Activated T-helper 1 cell treated with anti-CD3 and anti-CD28 coated beads, Interleukin-2, amount 50 U/mL, for 16 hours (primary cell): Measurements from ENCODE around the gene ARID3C.

ENCODE experiments used
- DNase-seq, 2 donors: peaks; one replicate each; pipeline ENCODE4 v3.0.0-alpha.2; 2020; ENCODE audit warnings: low read depth in 1 of 2, low spot score in 1 of 2

ARID3C gene

DNA sequence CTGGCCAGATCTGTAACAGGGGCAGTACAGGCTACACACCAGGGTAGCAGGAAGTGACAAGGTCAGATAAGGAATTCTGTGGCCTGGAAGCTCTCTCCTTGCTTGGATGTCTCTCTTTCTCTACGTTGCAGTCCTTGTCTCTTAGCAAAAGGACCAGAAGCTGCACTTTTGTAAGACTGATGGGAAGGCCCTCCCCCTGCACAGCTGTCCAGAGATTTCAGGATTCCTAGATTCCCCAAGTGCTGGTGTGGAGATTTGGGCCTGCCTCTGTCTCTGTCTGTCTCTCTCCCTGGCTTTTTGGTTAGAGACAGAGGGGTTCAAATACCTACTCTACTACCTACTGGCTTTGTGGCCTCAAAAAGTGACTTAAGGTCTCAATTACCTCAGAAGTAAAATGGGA is 29.3 kb downstream of the ARID3C start:
- DNase-seq, result no peak

DNA sequence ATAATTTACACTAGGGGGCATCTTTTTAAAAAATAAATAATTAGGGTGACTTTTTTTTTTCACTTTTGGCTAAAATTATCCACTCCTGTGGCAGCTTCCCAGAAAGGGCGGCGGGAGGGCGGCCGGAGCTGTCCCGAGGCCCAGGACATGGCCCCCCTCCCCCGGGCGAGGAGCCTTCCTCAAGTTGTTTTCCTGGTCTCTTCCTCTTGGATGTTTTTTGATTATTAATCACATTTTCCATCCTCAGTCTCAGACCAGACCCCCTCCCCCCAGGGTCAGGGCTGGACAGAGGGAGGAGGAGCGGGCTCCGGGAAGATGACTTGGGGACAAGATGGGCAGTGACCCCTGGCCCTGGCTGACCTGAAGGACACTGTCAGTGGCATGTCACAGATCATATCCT is 34.7 kb downstream of the ARID3C start:
- DNase-seq, result no peak

DNA sequence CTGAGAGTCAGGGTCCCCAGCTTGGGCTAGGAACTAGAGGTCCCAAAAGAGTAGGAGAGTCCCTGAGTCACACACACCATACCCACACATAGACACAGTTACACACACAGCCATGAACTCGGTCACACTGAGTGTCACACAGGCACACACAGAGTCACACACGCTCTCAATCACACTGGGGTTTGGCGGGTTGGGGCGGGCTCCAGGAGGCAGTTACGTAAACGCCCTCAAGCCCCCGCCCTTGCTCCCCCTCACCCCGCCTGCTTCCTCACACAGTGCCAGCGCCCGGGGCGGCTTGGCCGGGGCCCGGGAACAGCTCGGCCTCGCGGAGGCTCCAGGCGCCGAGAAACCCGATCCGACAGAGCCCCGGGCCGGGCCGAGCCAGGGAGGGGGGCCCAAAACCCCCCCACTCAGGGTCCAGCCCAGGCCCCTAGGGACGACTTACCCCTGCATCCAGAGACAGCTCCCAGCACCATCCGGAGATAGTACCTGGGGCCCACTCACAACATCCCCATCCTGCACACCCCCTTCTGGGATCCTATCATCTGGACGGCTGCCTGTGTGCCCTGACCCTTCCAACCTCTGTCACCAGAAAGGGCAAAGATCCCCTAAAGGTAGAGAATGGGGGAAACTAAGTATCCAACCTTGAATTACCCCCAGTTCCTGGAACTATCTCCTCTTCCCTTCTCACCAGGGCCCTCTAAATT is 35.8 kb downstream of the ARID3C start:
- DNase-seq, result no peak

DNA sequence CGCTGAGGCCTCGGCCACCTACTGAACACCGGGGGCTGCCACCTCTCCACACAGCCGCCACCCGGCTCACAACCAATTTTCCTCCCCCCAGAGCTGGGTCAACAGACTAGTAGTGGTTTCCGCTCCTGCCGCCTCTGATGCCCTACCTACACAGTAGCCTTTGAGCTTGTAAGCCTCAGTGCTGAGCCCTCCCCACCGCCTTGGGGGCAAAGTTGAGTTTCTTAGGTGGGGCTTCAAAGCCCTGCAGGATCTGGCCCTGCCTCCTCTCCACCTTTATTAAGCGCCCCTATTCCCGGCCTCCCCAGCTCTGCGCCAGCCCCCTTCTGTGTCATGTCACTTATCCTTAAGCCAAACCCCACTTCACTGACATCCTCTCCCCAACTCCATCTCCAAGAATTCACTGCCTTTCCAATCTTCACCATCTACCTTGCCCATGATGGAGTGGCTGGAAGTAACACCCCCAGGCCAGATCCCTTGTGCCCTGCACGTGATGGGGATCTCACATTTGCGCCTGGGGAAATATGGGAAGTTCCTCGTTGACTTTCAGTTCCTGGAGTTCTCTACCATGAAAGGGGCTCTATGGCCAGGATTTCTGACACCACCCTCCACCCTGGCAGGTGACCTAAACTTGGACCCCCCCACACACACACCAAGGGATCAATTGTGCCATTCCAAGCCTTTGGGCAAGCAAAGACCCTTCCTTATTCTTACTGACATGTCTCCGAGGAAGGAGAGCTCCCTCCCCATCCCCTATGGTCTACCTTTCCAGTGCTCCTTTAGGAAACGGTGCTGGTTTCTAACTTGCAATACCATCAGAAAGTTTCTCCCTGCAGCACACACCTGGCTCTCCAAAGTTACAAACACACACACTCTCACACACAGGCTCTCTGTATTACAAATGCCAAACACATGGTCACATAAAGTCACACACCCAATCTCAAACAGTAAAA is 36.7 kb downstream of the ARID3C start:
- no peak for DNase-seq

DNA sequence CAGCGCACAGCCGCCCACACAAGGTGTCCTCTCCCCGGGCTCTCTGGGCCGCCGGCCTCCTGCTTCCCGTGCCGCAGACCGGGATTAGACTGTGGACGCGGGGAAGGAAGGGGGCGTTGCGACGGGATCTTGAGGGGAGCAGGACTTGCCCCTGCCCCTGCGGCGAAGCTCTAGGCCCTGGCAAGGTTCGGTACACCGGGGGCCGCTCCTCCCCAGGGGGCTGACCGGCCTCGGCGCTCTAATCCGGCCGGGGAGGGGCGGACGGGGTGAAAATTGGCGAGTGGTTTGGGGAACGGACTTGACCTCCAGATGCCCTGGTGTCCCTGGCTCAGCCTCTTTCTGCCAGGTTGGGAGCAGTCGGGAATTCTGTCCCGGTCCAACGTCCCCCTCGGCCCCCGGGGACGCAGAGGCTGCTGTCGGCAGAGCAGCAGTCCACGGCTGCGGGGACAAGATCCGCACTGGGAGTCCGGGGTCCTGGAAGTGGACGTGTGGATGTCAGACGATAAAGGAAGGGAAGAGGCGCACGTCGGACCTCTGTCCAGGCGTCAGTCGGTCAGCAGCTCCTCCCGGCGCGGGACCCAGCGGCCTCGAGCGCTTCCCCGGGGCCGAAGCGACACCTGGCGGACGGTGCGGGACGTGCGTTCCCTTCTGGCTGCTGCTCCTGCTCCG is 37.5 kb downstream of the ARID3C start:
- DNase-seq, result peak; percentile 64 to 67

DNA sequence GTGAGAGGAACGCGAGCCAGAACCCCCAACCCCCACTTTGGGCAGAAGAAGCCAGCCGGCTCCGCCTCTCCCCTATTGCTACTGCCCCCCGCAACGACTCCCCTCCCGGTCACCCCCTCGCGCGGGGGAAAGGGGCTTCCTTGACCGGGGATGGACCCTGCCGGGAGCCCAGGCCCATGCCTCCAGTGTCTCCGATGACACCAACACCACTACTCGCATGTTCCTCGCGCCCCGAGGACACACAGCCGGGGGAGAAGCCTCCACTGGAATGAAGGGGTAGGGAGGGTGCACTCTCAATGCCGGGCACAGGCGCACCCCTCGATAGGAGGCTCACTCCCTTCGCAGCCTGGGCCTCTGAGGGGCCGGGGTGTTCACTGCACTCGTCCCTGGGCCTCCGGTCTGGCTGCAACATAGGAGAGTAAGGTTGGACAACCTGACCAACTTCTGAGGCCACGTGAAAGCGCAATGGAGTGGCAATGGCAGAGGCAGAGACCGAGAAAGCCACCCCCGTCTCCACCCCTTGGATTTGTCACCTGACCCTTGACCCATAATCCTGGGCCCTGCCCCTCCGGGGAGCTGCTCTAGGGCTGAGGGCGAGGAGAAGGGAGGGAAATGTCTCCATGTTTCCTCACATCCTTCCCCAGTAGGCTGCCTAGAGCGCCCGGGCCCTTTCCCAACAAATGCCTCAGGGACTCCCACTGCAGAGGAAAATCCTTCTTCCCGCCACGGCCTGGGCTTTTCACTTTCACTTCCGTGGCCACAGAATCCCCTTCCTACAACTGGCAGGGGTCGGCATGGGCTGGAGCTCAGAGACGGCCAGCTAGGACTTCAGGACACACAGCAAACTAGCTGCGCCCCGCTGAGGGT is 38.3 kb downstream of the ARID3C start:
- DNase-seq, result no peak

DNA sequence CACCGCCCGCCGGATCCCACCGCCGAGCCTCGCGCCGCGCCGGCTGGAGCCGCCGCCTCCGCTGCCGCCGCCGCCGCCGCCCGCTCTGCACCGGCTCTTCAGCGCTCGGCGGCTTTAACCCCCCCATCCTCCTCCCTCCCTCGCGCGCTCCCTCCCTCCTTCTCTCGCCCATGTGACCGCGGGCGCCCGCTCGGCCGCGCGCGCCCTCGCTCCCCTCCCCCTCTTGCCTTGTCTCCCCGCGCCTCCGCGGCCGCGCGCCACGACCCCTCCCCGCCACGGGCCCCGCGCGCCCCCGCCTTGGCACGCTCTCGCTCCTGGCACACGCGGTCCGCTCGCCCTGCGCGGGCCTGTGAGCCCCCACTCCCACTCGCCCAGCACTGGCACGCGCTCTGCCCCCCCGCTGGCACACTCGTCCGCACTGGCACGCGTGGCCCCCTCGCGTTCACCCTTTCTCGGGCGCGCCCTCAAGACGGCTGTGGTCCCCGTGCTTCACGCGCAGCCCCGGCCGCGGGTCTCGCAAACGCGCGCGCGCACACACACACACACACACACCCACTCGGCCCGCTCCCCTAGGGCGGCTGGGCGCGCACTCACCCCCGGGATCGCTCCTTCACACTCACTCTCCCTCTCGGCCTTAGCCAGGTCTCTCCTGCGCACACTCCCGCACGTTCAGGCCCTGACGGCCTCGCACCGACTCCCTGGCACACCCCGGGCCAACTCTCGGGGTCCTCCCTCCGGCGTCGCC is 39.1 kb downstream of the ARID3C start, which contains the start of gene CNTFR:
CNTFR (minus strand) TSS at position 89 of the 745 bp plus-strand sequence. CDS start 20,743 bp downstream, outside the sequence.
- DNase-seq, result no peak

DNA sequence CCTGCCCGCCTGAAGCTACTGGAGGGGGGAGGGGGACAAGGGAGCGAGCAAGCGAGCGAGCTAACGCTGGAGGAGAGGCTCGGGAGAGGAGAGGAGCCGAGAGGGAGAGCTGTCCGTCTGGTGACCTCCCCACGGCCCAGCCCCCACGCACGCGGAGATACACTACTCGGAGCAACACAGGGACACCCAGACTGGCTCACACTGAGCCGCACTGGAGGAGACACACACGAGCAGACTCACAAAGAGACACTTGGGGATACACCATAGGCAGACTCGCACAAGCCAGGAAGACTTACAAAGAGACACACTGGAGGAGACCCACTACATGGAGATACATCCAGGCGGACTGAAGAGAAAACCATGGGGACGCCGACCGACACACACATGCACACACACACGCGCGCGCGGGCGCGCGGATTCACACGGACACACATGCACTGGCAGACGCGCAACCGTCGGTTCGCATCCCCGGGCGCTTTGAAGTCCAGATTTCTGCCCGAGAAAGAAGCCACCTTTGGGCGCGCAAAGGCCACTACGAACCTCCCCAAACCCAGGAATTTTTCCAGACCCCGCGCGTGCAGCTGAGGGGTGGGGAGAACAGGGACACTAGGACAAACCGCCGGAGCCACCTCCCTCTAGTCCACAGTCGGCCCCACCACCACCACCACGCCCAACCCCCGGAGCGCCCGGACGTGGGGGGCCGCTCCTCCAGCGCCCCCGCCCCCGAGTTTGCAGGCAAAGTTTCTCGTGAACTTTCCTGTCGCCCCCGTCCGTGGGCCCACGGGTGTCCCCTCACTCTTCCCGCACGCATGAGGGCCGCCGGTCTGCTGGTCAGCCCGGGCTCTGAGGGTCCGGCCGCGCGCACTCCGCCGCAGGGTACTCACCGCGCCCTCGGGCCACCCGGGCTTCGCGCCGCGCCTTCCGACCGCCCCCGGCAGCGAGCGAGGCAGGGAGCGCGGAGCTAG is 39.9 kb downstream of the ARID3C start:
- DNase-seq, result no peak

DNA sequence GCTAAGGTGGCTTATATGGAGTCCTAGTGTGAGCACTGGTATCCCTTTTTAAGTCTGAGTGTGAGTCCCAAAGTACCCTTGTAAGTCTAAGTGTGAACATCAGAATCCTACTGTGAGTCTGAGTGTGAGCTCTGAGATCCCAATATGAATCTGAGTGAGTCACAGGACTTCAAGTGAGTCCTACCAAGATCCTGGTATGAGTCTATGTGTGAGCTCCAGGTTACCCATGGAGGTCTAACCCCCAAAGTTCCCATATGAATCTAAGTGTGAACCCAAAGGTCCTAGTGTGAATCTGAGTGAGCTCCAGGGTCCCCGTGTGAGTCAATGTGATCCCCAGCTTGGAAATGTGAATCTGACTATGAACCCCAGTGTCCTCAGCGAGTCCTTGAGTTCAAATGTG is 41.6 kb downstream of the ARID3C start:
- DNase-seq, result no peak

DNA sequence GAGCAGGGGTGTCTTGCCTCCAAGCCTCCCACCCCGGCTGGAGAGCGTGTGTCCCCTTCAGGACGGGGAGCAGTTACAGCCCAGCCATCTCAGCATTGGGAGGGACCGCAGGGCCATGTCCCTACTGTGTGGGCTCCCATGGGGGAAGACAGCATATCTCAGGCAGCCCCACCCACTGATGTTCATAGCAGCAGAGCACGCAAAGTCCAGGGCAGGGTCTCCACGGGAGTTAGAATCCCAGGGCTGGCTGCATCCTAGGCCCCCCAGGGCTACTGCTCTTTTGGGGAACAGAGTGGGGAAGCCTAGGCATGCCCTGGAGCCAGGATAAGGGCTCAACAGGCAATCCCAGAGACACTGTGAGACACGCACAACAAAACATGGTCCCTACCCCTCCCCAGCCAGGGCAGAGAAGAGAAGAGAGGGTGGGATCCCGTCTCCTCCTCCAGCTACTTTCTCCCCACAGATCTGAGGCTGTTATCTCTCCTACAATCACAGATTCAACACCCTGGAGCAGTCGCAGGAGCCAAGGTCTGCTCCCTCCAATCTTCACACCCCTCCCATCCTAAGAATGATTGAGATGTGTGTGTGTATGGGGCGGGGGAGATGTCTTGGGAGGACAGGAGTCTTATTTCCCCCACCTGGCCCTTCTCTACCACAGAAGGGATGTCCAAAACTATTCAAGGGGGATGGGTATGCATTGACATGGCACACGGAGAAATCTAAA is 42.8 kb downstream of the ARID3C start:
- no peak for DNase-seq

DNA sequence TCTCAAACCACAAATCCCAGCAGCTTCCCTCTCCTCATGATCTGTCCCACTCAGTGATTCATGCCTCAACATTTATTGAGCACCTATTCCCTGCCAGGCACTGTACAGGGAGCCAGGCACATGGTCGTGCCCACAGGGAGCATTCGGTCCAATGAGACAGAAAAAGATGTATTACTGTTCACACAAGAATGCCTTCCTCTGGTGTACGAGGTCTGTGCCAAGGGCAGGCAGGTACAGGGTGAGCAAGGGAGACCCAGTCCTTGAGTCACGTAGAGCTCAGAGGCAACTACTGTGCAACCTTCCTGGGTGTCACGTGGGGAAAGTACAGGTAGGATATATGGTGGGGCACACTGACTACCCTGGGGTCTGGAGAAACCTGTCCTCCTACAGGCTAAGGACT is 43.9 kb downstream of the ARID3C start:
- no peak for DNase-seq

DNA sequence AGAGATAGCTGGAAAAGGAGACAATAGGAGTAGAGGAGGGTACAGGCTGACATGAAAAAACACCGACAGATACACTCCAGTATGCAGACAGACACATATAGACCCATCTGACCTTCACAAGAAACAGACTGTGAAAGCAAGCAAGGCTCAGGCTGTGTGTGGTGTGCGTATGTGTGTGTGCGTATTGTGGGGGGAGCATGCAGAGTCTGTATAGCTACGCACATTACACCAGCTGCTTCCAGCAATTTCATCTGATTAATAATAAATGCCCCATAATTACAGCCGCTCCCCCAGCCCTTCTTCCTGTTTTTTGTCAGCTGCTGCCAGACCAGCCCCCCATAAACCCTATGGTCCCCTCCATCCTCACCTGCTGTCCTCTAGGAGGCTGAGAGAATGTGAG is 46.1 kb downstream of the ARID3C start:
- no peak for DNase-seq

DNA sequence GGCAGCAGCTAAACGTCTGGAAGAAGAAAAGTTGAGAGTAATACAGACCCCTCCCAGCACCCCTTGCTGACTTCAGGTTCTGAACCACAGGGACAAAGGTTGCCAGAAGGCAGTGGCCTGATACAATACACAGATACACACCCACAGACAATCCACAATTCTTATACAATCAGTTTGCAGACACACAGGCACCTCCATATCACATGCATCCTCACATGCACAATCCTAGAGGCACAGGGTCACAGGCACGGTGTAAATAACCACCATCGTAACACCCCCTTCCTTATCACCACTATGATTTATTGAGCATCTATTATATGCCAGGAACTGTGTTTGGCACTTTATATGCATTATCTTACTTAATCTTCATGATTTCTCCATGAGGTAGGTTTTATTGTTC is 47.5 kb downstream of the ARID3C start:
- DNase-seq, result no peak

DNA sequence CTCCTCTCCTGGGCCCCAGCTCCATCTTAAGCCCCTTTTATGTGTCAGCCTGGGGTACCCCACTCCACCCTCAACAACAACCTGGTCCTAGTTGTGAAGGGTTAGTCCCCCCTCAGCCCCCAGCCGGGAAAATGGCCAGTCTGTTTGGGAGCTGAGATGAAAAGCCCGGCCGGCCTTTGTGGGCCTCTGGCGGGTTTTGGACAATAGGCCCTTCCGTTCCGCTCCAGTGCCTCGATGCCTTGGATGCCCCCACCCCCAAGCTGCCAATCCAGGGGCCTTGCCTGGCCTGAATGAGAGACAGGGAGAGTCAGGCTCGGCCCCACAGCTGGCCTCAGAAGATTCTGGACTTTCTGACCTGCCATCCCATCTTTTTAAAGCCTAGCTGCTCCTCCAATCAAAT is 48.5 kb downstream of the ARID3C start:
- no peak for DNase-seq

DNA sequence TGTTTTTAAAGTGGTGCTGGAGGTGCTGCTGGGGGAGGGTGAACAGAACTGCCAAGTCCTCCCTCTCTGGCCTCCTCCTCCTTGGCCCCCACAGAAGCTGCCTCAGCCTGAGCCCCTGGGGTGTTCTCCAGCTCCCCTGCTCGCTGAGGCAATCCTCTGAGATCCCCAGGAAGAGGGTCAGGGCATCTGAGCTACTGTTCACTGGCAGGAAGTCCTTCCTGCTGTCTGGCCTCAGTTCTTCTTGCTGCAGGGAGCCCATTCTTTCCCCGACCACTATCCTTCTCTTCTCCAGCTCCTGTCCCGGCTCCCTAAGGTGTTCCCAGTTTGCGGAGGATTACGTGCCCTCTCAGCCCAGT is 49.1 kb downstream of the ARID3C start:
- DNase-seq, result no peak

DNA sequence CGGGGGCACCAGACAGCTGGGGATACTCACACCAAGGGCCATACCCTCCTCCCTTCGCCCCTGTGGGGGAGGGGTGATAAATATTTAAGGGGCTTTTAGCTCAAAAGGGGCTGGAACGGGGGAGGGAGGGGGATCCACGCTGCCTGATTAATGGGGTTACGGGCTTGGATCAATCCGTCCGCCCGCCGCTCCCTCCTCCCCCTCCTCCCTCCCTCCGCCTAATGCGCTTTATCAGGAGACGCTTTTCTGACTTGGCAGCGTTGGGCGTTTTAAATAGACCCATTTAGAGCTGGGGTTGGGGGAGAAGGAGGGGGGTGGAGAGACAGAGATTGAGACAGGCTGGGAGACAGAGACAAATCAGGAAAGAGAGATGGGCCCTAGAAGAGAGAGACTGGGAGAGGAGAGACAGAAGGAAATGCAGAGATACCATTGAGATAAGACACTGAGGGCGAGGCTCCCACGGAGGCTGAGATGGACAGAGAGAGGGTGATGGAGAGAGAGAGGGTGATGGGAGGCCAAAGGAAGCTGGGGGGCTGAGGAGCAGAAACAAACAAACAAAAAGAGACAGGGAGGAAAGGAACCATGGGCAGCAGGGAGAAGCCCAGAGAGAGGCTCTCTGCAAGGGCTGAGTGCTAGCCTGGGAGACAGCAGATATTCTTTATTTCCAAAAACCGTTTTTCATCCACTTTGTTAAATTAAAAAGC is 49.6 kb downstream of the ARID3C start:
- DNase-seq, result no peak

DNA sequence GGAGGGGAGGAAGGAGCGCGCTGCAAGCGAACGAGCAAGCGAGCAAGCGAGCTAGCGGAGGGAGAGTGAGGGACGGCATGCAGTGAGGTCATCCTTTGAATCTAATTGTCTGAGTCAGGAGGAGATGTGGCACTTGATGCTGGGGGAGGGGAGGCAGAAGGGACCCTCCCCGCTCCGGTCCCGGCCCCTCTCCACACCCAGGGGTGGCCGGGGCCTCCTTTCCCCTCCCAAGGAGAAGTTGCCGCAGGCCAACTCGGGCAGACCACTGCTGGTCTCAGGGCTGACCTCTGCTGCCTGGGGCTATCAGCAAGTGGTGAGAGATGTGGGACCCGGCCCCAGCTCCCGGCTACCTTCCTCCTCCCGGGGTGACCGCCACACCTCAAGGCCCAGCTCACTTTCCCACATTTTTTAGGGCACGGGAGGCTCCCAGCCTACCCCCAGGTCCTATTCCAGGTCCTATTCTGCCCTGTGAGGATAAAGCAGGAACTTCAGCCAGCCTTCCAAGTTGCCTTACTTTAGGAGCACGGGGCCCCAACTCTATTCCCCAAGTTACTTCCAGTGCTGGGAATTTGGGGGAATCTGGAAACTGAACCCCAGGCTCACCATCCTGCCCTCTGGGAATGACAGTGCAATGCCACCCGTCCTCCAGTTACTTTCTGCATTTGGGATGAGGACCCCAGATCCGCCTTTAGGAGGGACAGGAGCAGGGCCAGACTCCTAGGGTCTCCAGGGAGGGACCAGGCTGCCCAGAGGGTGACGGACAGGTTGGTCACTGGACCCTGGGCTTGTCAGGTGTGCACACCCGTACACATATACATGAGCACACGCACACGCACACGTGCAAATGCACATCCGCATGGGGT is 50.4 kb downstream of the ARID3C start:
- DNase-seq, result no peak
